Coronary artery (tissue), 2 donors: ENCODE data around the gene INSC.

ENCODE experiments used
- DNase-seq: peaks from one replicate; pipeline ENCODE4 v3.0.0-alpha.2; 2017; ENCODE audit warnings: low spot score
- H3K27ac ChIP-seq, 2 donors: fragments of 200-600 bp; sonication (generic); one replicate each; pipeline ENCODE4 v1.5.1; 2016 to 2019
- H3K4me3 ChIP-seq: fragments of 200-600 bp; sonication (generic); 2 replicates; pipeline ENCODE4 v1.5.1; 2016; ENCODE audit warnings: mild to moderate bottlenecking, moderate library complexity
- CTCF ChIP-seq: fragments of 200-600 bp; sonication (generic); IDR thresholded peaks from one replicate; pipeline ENCODE4 v1.5.1; 2019; ENCODE audit warnings: antibody characterized with exemption

Gene INSC

GRCh38 chr11:15213471-15214231 is 98.9 kb downstream of the INSC start:
- TF ChIP-seq CTCF, result no peak
- DNase-seq, result no peak
- H3K27ac ChIP-seq, result no peak overlapping the region
- H3K4me3 ChIP-seq, result no peak overlapping the region

- no peak for TF ChIP-seq CTCF
- DNase-seq, result no peak
- Histone ChIP-seq H3K4me3 (no peak overlapping the region), H3K27ac (no peak overlapping the region)
These were observed 100.3 kb downstream of the INSC start for GRCh38 chr11:15215005-15215404.

- no peak for DNase-seq
- H3K27ac ChIP-seq, result no peak overlapping the region
- no peak overlapping the region for H3K4me3 ChIP-seq
- no peak for TF ChIP-seq CTCF
These were observed 102.0 kb downstream of the INSC start for GRCh38 chr11:15216678-15217077.

GRCh38 chr11:15217416-15217815 is 102.7 kb downstream of the INSC start:
- no peak for DNase-seq
- Histone ChIP-seq H3K4me3 (no peak overlapping the region), H3K27ac (no peak overlapping the region)
- no peak for TF ChIP-seq CTCF

GRCh38 chr11:15222777-15223176 is 108.1 kb downstream of the INSC start:
- no peak for DNase-seq
- no peak overlapping the region for H3K4me3 ChIP-seq
- TF ChIP-seq CTCF, result no peak
- H3K27ac ChIP-seq, result no peak overlapping the region

- no peak overlapping the region for H3K4me3 ChIP-seq
- DNase-seq, result no peak
- no peak overlapping the region for H3K27ac ChIP-seq
- TF ChIP-seq CTCF, result no peak
These were observed 108.6 kb downstream of the INSC start for GRCh38 chr11:15223318-15223717.

GRCh38 chr11:15224466-15224865 is 109.7 kb downstream of the INSC start:
- Histone ChIP-seq H3K4me3 (no peak overlapping the region), H3K27ac (no peak overlapping the region)
- no peak for TF ChIP-seq CTCF
- DNase-seq, result no peak
